ENCODE measurements around the gene EBF3. TPM values are rescaled to one million over a fixed set of nuclear protein-coding genes. Genes with fewer than 3 reads are reported as not detected.

The EBF3 gene
- total RNA-seq, 1 experiment from 2014 or later, result 0.64 TPM

DNA sequence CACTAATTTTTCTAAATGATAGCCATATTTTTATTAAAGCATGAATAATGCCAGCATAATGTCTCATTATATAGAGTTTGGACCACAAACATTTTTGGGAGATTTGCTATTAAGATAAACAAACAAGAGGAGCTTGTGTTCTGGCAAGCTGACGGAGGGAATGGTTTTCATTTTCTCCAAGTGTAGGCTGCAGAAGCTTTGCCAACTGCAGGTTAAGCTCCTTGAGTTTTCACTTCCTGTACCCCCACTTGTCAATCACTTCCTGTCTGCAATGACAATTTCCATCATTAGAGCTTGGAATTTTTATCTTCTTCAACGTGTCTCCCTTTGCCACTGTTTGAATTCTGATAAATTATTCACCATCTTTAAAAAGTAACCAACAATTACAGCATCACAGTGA is 13.4 kb downstream of the EBF3 start:
- in situ Hi-C loops (cut with HindIII; ENCODE audit: low pct_unique_long_range_greater_than_20kb, low sequenced_read_pairs) (no loop called here), intact Hi-C loops (cut with micrococcal nuclease; ENCODE audit: unreplicated experiment) (no loop called here)
- ATAC-seq, result no peak
- no TSS peak for BruUV-seq (replicated peaks)
- Histone ChIP-seq H3K4me1 (ENCODE audit: control insufficient read depth, insufficient read depth, low read length) (no peaks in the 10 kb centered on the region), H3K27ac (ENCODE audit: low read length) (no peak overlapping the region), H3K4me3 (ENCODE audit: low read depth in 2 of 2, low read length in 2 of 2) (no peak overlapping the region), H3K9me3 (ENCODE audit: control insufficient read depth, insufficient read depth, low read depth, low read length) (no peaks in the 10 kb centered on the region), H3K27me3 (ENCODE audit: control insufficient read depth, insufficient read depth, low read length) (peaks cover 14% of the 10 kb centered on the region), H3K36me3 (ENCODE audit: control insufficient read depth, insufficient read depth, low read length) (no peaks in the 10 kb centered on the region)
- CTCF ChIA-PET, result no interaction called here
- DNase-seq (ENCODE audit: low read depth, low spot score), result no peak
- TF ChIP-seq, protein P1, sequence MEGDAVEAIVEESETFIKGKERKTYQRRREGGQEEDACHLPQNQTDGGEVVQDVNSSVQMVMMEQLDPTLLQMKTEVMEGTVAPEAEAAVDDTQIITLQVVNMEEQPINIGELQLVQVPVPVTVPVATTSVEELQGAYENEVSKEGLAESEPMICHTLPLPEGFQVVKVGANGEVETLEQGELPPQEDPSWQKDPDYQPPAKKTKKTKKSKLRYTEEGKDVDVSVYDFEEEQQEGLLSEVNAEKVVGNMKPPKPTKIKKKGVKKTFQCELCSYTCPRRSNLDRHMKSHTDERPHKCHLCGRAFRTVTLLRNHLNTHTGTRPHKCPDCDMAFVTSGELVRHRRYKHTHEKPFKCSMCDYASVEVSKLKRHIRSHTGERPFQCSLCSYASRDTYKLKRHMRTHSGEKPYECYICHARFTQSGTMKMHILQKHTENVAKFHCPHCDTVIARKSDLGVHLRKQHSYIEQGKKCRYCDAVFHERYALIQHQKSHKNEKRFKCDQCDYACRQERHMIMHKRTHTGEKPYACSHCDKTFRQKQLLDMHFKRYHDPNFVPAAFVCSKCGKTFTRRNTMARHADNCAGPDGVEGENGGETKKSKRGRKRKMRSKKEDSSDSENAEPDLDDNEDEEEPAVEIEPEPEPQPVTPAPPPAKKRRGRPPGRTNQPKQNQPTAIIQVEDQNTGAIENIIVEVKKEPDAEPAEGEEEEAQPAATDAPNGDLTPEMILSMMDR (IDR thresholded peaks at IDR 0.05), result no peak
- TF ChIP-seq, protein P2, sequence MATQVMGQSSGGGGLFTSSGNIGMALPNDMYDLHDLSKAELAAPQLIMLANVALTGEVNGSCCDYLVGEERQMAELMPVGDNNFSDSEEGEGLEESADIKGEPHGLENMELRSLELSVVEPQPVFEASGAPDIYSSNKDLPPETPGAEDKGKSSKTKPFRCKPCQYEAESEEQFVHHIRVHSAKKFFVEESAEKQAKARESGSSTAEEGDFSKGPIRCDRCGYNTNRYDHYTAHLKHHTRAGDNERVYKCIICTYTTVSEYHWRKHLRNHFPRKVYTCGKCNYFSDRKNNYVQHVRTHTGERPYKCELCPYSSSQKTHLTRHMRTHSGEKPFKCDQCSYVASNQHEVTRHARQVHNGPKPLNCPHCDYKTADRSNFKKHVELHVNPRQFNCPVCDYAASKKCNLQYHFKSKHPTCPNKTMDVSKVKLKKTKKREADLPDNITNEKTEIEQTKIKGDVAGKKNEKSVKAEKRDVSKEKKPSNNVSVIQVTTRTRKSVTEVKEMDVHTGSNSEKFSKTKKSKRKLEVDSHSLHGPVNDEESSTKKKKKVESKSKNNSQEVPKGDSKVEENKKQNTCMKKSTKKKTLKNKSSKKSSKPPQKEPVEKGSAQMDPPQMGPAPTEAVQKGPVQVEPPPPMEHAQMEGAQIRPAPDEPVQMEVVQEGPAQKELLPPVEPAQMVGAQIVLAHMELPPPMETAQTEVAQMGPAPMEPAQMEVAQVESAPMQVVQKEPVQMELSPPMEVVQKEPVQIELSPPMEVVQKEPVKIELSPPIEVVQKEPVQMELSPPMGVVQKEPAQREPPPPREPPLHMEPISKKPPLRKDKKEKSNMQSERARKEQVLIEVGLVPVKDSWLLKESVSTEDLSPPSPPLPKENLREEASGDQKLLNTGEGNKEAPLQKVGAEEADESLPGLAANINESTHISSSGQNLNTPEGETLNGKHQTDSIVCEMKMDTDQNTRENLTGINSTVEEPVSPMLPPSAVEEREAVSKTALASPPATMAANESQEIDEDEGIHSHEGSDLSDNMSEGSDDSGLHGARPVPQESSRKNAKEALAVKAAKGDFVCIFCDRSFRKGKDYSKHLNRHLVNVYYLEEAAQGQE (IDR thresholded peaks at IDR 0.05; ENCODE audit: insufficient read depth in 1 of 2, low read depth in 2 of 2, low read length in 1 of 2), result no peak
- POLR2A ChIA-PET, result interaction anchor here (0.5 kb wide), 1 partner anchor 9 kb away, joined by 5 read pairs; no protein-coding TSS in a partner anchor

DNA sequence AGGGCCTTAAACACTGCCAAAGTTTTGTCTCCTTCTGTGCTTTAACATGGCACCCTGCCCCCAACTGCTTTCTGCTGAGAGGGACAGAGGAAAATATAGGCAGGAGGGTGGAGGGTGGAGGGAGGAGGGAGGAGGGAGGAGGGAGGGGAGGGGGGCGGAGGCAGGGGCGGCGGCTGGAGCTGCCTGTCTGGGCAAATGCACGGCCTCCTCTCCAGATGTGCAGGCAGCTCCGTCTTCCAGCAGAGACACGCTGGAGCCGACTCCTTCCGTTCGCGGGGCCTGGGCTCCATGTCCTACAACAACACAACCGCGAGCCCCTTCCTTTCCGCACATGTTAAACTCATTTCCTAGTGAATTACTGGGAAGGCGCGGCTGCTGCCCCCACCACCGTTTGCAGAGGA is 14.2 kb downstream of the EBF3 start:
- no peak for ATAC-seq
- Histone ChIP-seq H3K27ac (ENCODE audit: low read length) (no peak overlapping the region), H3K9me3 (ENCODE audit: control insufficient read depth, insufficient read depth, low read depth, low read length) (no peaks in the 10 kb centered on the region), H3K4me1 (ENCODE audit: control insufficient read depth, insufficient read depth, low read length) (no peaks in the 10 kb centered on the region), H3K4me3 (ENCODE audit: low read depth in 2 of 2, low read length in 2 of 2) (no peak overlapping the region), H3K36me3 (ENCODE audit: control insufficient read depth, insufficient read depth, low read length) (no peaks in the 10 kb centered on the region), H3K27me3 (ENCODE audit: control insufficient read depth, insufficient read depth, low read length) (peaks cover 8% of the 10 kb centered on the region; the same call in 1 of the 2 replicates)
- ChIA-PET POLR2A (no interaction called here), CTCF (no interaction called here)
- in situ Hi-C loops (cut with HindIII; ENCODE audit: low pct_unique_long_range_greater_than_20kb, low sequenced_read_pairs) (no loop called here), intact Hi-C loops (cut with micrococcal nuclease; ENCODE audit: unreplicated experiment) (no loop called here)
- BruUV-seq (replicated peaks), result no TSS peak
- no peak for TF ChIP-seq TCF7L2 (IDR thresholded peaks at IDR 0.05; ENCODE audit: low read depth, low read length)
- no peak for TF ChIP-seq POLR2AphosphoS5 (IDR thresholded peaks at IDR 0.05; ENCODE audit: low read depth, low read length)
- TF ChIP-seq SIN3A (IDR thresholded peaks at IDR 0.05; ENCODE audit: borderline replicate concordance, insufficient read depth, low read depth, low read length), result no peak
- TF ChIP-seq, protein P1 (IDR thresholded peaks at IDR 0.05), result no peak
- TF ChIP-seq, protein P2 (IDR thresholded peaks at IDR 0.05; ENCODE audit: insufficient read depth in 1 of 2, low read depth in 2 of 2, low read length in 1 of 2), result no peak
- no peak for DNase-seq (ENCODE audit: low read depth, low spot score)
